Activated CD8-positive, alpha-beta memory T cell treated with anti-CD3 and anti-CD28 coated beads, Interleukin-2, amount 50 U/mL, for 48 hours (primary cell): Measurements from ENCODE around the gene DAZAP1.

Source experiments
- DNase-seq: peaks from one replicate; pipeline ENCODE4 v3.0.0-alpha.2; 2020

Gene DAZAP1

DNA sequence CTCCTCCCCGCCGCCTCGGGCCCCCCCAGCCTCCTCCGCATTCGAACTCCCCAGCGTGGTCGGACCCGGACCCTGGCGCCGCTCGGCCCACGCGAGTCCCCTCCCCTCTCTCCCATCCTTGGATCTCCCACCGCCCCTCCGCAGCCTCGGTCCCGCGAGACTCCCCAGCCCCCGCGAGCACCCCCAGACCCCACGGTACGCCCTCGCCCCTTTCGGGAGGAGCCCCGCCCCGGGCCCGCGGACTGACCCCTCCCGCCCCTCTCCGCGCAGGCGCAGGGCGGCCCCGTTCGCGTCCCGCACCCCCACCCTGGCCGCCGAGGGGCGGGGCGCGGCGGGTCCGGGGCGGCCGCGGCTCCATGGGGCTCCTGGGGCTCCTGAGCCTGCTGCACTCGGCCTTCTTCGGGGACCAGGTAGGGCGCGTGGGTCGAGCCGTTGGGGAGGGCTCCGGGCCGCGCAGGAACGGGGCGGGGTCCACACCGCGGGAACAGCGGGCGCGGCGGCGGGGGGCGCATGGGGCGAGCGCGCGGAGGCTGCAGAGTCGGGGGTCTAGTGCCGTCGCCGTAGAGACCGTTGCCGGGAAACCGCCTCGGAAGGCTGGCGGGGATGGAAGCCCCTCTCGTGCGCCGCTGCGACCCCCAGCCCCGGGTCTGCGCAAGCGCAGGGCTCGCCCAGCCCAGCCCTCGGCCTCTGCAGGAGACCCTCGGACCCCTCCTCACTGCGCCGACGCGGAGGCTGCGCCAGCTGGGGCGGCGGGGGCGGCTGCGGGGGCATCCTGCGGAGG lies 38.7 kb downstream of the DAZAP1 start:
- DNase-seq, result no peak

- no peak for DNase-seq
Observed at GRCh38 chr19:1446713-1447481, 39.5 kb downstream of the DAZAP1 start.

DNA sequence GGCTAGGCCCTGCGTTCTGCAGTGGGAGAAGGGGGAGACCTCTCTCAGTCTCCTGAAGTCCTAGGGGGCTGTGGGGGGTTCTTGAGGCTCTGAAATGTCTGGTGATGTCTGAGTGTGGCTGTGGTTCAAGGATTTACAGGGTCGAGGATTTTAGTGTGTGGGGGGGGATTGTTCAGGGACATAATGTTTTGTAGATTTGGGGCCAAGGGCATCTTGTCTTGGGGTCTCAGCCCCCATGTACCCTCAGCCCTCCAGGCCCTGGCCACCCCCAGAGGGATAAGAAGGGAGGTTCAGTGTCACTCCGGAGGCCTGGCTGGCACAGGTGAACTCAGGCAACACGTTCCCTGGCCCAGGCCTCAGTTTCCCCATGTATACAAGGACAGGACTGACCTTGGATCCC lies 40.1 kb downstream of the DAZAP1 start:
- DNase-seq, result no peak

DNA sequence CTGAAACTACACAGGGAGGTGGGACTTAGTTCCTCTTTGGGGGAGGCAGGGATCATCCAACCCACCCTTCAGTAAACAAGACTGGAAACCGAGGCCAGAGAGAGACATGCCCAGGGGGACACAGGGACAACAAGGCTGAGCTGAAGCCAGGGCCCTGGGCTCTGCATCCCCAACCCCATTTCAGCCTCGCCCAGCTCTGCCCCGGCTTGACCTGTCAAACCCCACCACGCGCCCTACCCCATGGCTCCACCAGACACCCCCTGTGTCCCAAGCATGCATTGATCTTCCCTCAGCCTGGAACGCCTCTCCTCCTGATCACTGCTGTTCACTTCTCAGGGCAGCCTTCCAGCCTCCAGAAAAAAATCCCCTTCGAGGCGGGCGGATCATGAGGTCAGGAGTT lies 40.6 kb downstream of the DAZAP1 start:
- no peak for DNase-seq

GRCh38 chr19:1449467-1450442 lies 42.4 kb downstream of the DAZAP1 start, which contains the start of gene APC2:
TSS of gene APC2 (plus strand) at chr19:1450121. CDS start at chr19:1453002, 2,881 bp downstream.
- DNase-seq, result no peak

DNA sequence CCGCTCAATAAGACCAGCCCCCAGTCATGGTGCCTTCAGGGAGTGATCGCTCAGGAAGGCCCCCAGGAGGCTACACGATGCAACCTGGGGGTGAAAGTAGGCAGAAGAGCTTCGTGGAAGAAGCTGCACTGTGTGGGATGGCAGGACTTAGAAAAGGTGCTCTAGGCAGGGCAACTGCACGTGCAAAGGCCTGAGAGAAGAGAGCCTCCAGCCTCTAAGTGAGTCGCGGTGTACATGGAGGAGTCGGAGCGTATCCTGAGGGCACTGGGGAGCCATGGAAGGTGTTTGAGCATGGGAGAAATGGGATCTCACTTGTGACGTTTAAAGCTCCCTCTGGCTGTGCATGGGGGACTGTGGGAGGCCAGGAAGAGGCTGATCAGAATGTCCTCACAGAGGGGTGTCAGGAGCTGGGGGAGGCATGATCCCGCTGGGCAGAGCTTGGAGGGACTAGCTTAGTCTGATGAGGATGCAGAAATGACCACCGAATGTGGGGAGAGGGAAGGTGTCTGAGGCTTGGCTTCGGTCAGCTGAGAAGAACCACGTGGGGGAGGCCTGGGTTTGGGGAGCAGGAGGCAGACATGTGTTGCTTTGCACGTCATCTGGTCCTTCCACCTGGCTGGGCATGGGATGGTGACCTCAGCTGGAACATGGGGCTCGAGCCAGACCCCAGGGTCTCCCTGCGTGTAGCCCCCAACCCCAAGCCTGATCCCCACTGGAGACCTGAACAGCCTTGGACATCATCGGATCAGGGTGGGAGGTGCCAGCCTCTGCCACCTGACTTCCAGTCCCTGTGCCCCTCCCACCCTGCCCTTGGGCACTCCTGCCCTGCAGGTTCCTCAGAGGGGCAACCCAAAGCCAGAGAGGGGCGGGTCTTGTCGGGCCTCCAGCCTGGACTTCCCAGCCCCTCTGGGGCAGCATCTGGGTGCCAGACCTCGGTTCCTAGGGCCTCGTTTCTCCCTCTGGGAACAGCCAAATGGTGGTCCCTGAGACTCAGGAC lies 43.6 kb downstream of the DAZAP1 start:
- DNase-seq, result no peak

- no peak for DNase-seq
Observed at GRCh38 chr19:1451916-1452801, 44.8 kb downstream of the DAZAP1 start.

DNA sequence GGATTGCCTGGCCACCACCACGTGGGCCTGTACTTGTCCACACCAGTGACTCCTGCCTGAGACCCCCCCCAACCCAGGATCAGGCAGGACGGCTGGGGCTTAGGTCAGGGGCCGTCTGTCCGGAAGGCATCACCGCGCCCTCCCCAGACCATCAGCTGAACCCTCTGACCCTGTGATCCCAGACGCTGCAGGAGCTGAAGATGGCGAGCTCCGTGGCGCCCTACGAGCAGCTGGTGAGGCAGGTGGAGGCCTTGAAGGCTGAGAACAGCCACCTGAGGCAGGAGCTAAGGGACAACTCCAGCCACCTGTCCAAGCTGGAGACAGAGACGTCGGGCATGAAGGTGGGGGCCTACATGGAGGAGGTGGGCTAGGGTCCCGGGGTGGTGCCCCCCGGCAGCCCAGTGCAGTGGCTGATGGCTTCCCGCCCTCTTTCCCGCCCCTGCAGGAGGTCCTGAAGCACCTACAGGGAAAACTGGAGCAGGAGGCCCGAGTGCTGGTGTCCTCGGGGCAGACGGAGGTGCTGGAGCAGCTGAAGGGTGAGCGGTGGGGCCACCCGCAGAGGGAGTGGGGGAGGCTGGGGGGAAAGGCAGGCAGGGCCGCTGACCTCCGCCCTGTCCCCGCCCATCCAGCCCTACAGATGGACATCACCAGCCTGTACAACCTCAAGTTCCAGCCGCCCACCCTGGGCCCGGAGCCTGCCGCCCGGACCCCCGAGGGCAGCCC lies 45.6 kb downstream of the DAZAP1 start:
- DNase-seq, result no peak

- DNase-seq, result no peak
Observed at GRCh38 chr19:1453525-1454364, 46.4 kb downstream of the DAZAP1 start.

GRCh38 chr19:1455002-1455335 lies 47.6 kb downstream of the DAZAP1 start:
- no peak for DNase-seq

DNA sequence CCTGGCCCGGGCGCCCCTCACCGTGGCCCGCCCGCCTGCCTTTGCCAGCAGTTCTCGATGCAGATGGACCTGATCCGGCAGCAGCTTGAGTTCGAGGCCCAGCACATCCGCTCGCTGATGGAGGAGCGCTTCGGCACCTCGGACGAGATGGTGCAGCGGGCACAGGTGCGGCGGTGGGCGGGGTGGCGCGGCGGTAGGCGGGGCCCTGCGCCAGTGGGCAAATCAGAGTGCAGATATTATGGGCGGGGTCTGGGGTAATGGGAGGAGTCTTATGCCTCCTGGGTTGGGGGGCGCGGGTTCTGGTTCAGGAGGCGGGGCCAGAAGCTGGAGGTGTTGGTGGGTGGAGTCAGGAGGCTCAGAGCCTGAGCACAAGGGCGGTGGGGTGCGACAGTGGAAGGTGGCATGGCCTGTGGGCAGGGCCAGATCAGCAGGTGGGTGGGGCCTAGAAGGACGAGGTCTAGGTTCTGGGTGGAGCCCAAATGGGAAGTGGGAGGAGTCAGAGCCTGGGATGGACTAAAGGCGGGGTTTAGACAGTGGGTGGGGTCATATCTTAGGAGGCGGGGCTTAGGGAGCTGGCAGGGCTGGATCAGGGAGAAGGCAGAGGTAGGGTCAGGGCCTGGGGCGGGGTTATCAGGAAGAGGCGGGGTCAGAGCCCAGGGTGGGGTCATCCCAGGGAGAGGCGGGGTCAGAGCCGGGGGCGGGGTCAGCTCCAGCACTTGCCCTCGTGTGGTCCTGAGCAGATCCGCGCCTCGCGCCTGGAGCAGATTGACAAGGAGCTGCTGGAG lies 48.1 kb downstream of the DAZAP1 start:
- DNase-seq, result peak; percentile 83

DNA sequence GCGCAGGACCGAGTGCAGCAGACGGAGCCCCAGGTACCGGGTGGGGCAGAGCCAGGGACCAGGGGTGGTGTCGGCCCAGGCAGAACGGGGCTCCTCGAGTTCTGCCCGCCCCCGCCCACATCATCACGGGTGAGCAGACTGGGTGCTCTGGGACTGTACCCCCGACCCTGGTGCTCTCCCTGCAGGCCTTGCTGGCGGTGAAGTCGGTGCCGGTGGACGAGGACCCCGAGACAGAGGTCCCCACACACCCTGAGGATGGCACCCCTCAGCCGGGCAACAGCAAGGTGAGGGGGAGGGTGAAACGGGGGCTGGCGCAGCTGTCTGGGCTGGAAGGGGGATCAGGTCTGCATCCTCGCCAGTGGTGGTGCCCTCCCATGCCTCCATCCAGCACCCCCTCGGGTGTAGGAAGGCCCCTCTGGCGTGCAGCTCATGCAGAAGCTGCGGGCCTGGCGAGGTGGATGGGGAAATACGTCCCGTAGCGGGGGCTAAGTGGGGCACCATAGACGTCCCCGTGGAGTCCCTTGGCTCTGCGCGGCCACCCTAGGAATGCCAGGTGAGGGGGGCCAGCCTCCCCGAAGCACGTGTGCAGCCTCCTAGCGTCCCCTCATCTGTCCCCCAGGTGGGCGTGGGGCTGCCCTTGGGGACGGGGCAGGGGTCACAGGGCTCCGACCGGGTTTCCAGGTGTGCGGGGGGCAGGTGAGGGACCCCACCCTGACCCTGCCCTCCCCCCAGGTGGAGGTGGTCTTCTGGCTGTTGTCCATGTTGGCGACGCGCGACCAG lies 48.9 kb downstream of the DAZAP1 start:
- no peak for DNase-seq

DNA sequence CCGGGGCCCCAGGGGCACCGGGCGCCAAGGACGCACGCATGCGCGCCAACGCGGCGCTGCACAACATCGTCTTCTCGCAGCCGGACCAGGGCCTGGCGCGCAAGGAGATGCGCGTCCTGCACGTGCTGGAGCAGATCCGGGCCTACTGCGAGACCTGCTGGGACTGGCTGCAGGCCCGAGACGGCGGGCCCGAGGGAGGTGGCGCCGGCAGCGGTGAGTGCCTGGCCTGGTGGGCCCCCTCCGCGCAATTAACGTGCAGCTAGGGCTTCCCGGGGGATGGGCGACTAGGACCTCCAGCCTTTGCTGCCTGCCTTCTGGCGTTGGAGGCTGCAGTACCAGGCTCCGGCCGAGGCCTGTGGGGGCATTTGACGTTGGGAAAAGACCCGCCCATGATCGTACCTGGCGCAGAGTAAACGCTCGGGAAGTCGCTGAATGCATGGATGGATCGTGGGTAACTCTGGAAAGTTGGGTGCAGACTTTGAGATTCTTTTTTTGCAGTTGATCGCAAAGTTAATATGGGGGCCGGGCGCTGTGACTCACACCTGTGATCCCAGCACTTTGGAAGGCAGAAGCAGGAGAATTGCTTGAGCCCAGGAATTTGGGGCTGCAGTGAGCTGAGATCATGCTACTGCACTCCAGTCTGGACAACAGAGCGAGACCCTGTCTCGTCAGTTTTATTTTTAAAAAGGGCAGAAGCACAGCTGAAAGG lies 49.8 kb downstream of the DAZAP1 start:
- DNase-seq, result no peak

DNA sequence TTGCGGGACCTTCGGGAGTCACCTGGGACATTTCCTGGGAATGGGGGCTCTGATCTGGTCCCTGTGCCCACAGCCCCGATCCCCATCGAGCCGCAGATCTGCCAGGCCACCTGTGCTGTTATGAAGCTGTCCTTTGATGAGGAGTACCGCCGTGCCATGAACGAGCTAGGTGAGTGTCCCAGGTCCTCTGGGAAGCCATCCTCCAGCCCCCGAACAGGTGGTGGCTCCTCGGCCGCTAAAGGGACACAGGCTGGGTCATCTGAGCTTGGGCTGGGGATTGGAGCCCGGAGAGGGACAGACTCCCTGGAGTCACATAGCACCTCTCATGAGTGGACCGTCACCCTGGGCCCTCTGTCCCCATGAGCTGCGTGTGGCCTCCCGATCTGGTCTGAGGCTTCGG lies 50.5 kb downstream of the DAZAP1 start:
- no peak for DNase-seq

GRCh38 chr19:1459479-1459878 lies 52.1 kb downstream of the DAZAP1 start:
- DNase-seq, result no peak
